Tibial artery (tissue), 4 donors: ENCODE data around the gene INO80E.

Experiments used
- DNase-seq, 2 donors: peaks; one replicate each; pipeline ENCODE4 v3.0.0-alpha.2; 2019
- H3K27ac ChIP-seq, 2 donors: fragments of 200-600 bp; sonication (generic) in 1 of 2; 1 replicate in 1 of 2; 2 replicates in 1 of 2; pipeline ENCODE4 v1.5.1; 2018 to 2019; ENCODE audit warnings: mild to moderate bottlenecking in 1 of 2
- H3K27me3 ChIP-seq, 2 donors: fragments of 200-600 bp; sonication (generic) in 1 of 2; one replicate each; pipeline versions ENCODE4 v1.5.1 to v1.6.0; 2016 to 2019
- H3K36me3 ChIP-seq, 3 donors: fragments of 200-600 bp; sonication (generic) in 2 of 3; one replicate each; pipeline ENCODE4 v1.5.1; 2016 to 2019; ENCODE audit warnings: mild to moderate bottlenecking in 2 of 3
- H3K4me1 ChIP-seq, 4 donors: fragments of 200-600 bp; sonication (generic) in 2 of 4; 1 replicate in 3 of 4; 2 replicates in 1 of 4; pipeline ENCODE4 v1.5.1; 2016 to 2019
- H3K4me3 ChIP-seq, 2 donors: fragments of 200-600 bp; sonication (generic) in 1 of 2; 1 replicate in 1 of 2; 2 replicates in 1 of 2; pipeline ENCODE4 v1.5.1; 2018 to 2019; ENCODE audit warnings: mild to moderate bottlenecking in 2 of 2
- H3K9me3 ChIP-seq, 3 donors: fragments of 200-600 bp; sonication (generic) in 1 of 3; one replicate each; pipeline ENCODE4 v1.5.1; 2016 to 2019
- CTCF ChIP-seq, 2 experiments: fragments of 200-600 bp in 1 of 2; fragments of 450-650 bp in 1 of 2; IDR thresholded peaks; one replicate each; pipeline ENCODE4 v1.5.1; 2017 to 2019; ENCODE audit warnings: antibody characterized with exemption in 2 of 2, mild to moderate bottlenecking in 1 of 2, moderate library complexity in 1 of 2
- intact Hi-C: fragments of 100-400 bp; cut with DNase I; formaldehyde crosslinking; loops from one replicate; pipeline ENCODE4 v1.15.0; 2023; ENCODE audit warnings: low total_unique reads

INO80E gene

GRCh38 chr16:30006659-30007377 is 10.8 kb downstream of the INO80E start:
- Histone ChIP-seq H3K4me1 (peaks cover 0 to 28% (median 16%) of the 10 kb centered on the region in 4 donors), H3K36me3 (peaks cover 0 to 29% (median 9%) of the 10 kb centered on the region in 3 donors), H3K9me3 (no peaks in the 10 kb centered on the region), H3K4me3 (no peak overlapping the region), H3K27me3 (peaks cover 4 to 56% of the 10 kb centered on the region in 2 donors), H3K27ac (no peak overlapping the region)
- intact Hi-C loops: loop anchor here (5.0 to 10.0 kb wide), 3 partner anchors 82 to 310 kb away; partner anchors contain the start of genes CDIPT and KCTD13
- TF ChIP-seq CTCF (IDR thresholded peaks at IDR 0.05): no peak
- DNase-seq: no peak

GRCh38 chr16:30007378-30007895 is 11.4 kb downstream of the INO80E start:
- DNase-seq: no peak
- H3K4me1 ChIP-seq: peaks cover 0 to 28% (median 20%) of the 10 kb centered on the region in 4 donors
- TF ChIP-seq CTCF (IDR thresholded peaks at IDR 0.05): no peak
- H3K27me3 ChIP-seq: peaks cover 4 to 62% of the 10 kb centered on the region in 2 donors
- no peaks in the 10 kb centered on the region for H3K9me3 ChIP-seq
- no peak overlapping the region for H3K4me3 ChIP-seq
- H3K36me3 ChIP-seq: peaks cover 0 to 23% (median 3%) of the 10 kb centered on the region in 3 donors
- intact Hi-C loops: loop anchor here (5.0 to 10.0 kb wide), 3 partner anchors 83 to 310 kb away; partner anchors contain the start of genes CDIPT and KCTD13
- no peak overlapping the region for H3K27ac ChIP-seq

- peaks cover 4 to 66% of the 10 kb centered on the region in 2 donors for H3K27me3 ChIP-seq
- intact Hi-C loops: loop anchor here (5.0 to 10.0 kb wide), 3 partner anchors 84 to 312 kb away; partner anchors contain the start of genes CDIPT and KCTD13
- H3K9me3 ChIP-seq: no peaks in the 10 kb centered on the region
- H3K36me3 ChIP-seq: peaks cover 0 to 7% (median 0%) of the 10 kb centered on the region in 3 donors
- no peak for TF ChIP-seq CTCF (IDR thresholded peaks at IDR 0.05)
- DNase-seq: no peak
- no peak overlapping the region for H3K4me3 ChIP-seq
- no peak overlapping the region for H3K27ac ChIP-seq
- peaks cover 0 to 28% (median 20%) of the 10 kb centered on the region in 4 donors for H3K4me1 ChIP-seq
Observed at GRCh38 chr16:30009085-30009862, 13.2 kb downstream of the INO80E start.

- Histone ChIP-seq H3K27me3 (peaks cover 4 to 66% of the 10 kb centered on the region in 2 donors), H3K36me3 (peaks cover 0 to 7% (median 0%) of the 10 kb centered on the region in 3 donors), H3K4me3 (peak overlapping the region in 1 of 2 donors; percentile 29), H3K4me1 (peaks cover 0 to 27% (median 20%) of the 10 kb centered on the region in 4 donors), H3K27ac (no peak overlapping the region), H3K9me3 (no peaks in the 10 kb centered on the region)
- TF ChIP-seq CTCF (IDR thresholded peaks at IDR 0.05): no peak
- intact Hi-C loops: loop anchor here (5.0 to 10.0 kb wide), 3 partner anchors 85 to 313 kb away; partner anchors contain the start of genes CDIPT and KCTD13
- DNase-seq: no peak
Observed at GRCh38 chr16:30009990-30010843, 14.2 kb downstream of the INO80E start.
